HG02763 (cell line): ENCODE data around the gene ATG7.
"Not testable (repeated sequence)": the region's sequence is repeated elsewhere in the genome, so short reads cannot be mapped to it uniquely, and the experiment has no call there.

Experiments used
- ATAC-seq: cut with Tn5 transposase; IDR thresholded peaks from one replicate; pipeline ENCODE4 v1.9.1; 2021; ENCODE audit warnings: mild to moderate bottlenecking, moderate library complexity; ENCODE audit not compliant: unreplicated experiment

ATG7 gene

GRCh38 chr3:11582191-11582968, 310.2 kb downstream of the ATG7 start:
- no peak for ATAC-seq

- no peak for ATAC-seq
These were observed 311.0 kb downstream of the ATG7 start for GRCh38 chr3:11583235-11583634.

- no peak for ATAC-seq
These were observed 311.4 kb downstream of the ATG7 start for GRCh38 chr3:11583638-11584046.

- ATAC-seq = no peak
These were observed 312.4 kb downstream of the ATG7 start for GRCh38 chr3:11584570-11584969.

GRCh38 chr3:11587766-11588165, 315.6 kb downstream of the ATG7 start:
- no peak for ATAC-seq

GRCh38 chr3:11588338-11588737, 316.1 kb downstream of the ATG7 start:
- no peak for ATAC-seq

- ATAC-seq = no peak
These were observed 316.6 kb downstream of the ATG7 start for GRCh38 chr3:11588755-11589154.

- no peak for ATAC-seq
These were observed 317.5 kb downstream of the ATG7 start for GRCh38 chr3:11589706-11590105.

GRCh38 chr3:11591002-11591355, 318.8 kb downstream of the ATG7 start:
- no peak for ATAC-seq

GRCh38 chr3:11591391-11592282, 319.4 kb downstream of the ATG7 start:
- ATAC-seq = no peak

- ATAC-seq = no peak
These were observed 320.5 kb downstream of the ATG7 start for GRCh38 chr3:11592445-11593298.

GRCh38 chr3:11593318-11594034, 321.3 kb downstream of the ATG7 start:
- ATAC-seq = no peak

- not testable (repeated sequence) for ATAC-seq
These were observed 322.8 kb downstream of the ATG7 start for GRCh38 chr3:11595024-11595423.

- ATAC-seq = no peak
These were observed 324.2 kb downstream of the ATG7 start for GRCh38 chr3:11596387-11596786.

GRCh38 chr3:11600501-11601282, 328.5 kb downstream of the ATG7 start:
- no peak for ATAC-seq

- peak; percentile 89 for ATAC-seq
These were observed 329.4 kb downstream of the ATG7 start for GRCh38 chr3:11601446-11602238.

GRCh38 chr3:11602239-11602840, 330.1 kb downstream of the ATG7 start:
- no peak for ATAC-seq

- ATAC-seq = no peak
These were observed 330.8 kb downstream of the ATG7 start for GRCh38 chr3:11602886-11603527.
